ENCODE measurements around the gene GRK6. TPM values are rescaled to one million over a fixed set of nuclear protein-coding genes. Genes with fewer than 3 reads are reported as not detected.

GRK6 gene
- total RNA-seq, 1 experiment from 2014 or later, result 75.2 TPM

DNA sequence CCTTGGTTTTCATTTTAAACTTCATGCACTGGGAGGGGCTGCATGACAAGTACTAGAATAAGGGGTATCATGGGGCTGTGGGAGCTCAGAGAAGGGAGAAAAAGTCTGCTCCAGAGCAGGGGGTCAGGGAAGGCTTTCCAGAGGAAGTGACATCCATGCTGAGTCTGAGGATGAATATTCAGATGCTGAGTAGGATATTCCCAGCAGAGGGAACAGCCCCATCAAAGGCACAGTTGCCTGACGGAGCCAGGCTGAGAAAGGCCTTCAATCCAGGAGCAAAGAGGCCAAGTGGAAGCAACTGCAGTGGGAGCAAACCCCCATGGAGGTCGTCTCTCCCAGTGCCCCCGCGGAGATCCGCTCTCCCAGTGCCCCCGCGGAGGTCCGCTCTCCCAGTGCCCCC, 30.4 kb upstream of the GRK6 start:
- Histone ChIP-seq H2BK12ac (ENCODE audit: insufficient read length, low read depth, low read length) (no peak overlapping the region), H2BK15ac (ENCODE audit: low read depth, low read length) (no peak overlapping the region), H3K9ac (ENCODE audit: extremely low read depth, insufficient read length, low read length) (no peak overlapping the region), H3K4ac (ENCODE audit: low read depth, low read length) (no peak overlapping the region), H3K79me2 (ENCODE audit: insufficient read depth, low read length) (no peaks in the 10 kb centered on the region), H4K5ac (ENCODE audit: insufficient read length, low read depth, low read length) (no peak overlapping the region), H2BK120ac (ENCODE audit: low read depth, low read length, poor library complexity, severe bottlenecking) (no peak overlapping the region), H3K23ac (ENCODE audit: insufficient read length, low read depth, low read length) (no peak overlapping the region), H4K91ac (ENCODE audit: insufficient read length, low read depth, low read length) (no peak overlapping the region), H3K23me2 (ENCODE audit: insufficient read length, low read depth, low read length, poor library complexity, severe bottlenecking) (no peaks in the 10 kb centered on the region), H4K20me1 (ENCODE audit: control insufficient read depth, insufficient read depth, insufficient read length) (no peaks in the 10 kb centered on the region), H3K27me3 (ENCODE audit: insufficient read depth, low read length) (no peaks in the 10 kb centered on the region), H2BK20ac (ENCODE audit: low read depth, low read length, poor library complexity, severe bottlenecking) (no peak overlapping the region), H2AFZ (ENCODE audit: low read length) (no peak overlapping the region), H4K8ac (replicated peaks; ENCODE audit: insufficient read length, low read depth, low read length) (no peak overlapping the region), H2BK5ac (ENCODE audit: insufficient read length, low read length) (no peak overlapping the region), H3K79me1 (ENCODE audit: insufficient read depth, low read depth, low read length, poor library complexity, severe bottlenecking) (no peaks in the 10 kb centered on the region), H3K18ac (ENCODE audit: insufficient read length, low read depth, low read length) (no peak overlapping the region), H3K14ac (ENCODE audit: insufficient read depth, low read length) (no peak overlapping the region), H3K9me3 (ENCODE audit: control insufficient read depth, low read depth, low read length) (no peaks in the 10 kb centered on the region), H3K4me1 (ENCODE audit: insufficient read depth, low read length) (no peaks in the 10 kb centered on the region; the same call in 1 of the 2 replicates), H3K27ac (ENCODE audit: insufficient read length, low read depth, low read length) (no peak overlapping the region), H3K56ac (ENCODE audit: insufficient read length, low read depth, low read length) (no peak overlapping the region), H3K4me2 (ENCODE audit: insufficient read depth, insufficient read length, low read length) (no peak overlapping the region), H3T11ph (ENCODE audit: low read length) (no peak overlapping the region), H2AK5ac (ENCODE audit: insufficient read length, low read length) (no peak overlapping the region)
- no peak overlapping the region for H3K27ac Mint-ChIP-seq
- no CpG with 5 or more reads among the region's 8 CpGs for WGBS (ENCODE audit: extremely low coverage, insufficient read length, low lambda C conversion rate)
- DNase-seq, result no peak
- peaks cover 10 to 17% of the 10 kb centered on the region in 2 experiments for H3K4me1 Mint-ChIP-seq
- TF ChIP-seq, protein P1, sequence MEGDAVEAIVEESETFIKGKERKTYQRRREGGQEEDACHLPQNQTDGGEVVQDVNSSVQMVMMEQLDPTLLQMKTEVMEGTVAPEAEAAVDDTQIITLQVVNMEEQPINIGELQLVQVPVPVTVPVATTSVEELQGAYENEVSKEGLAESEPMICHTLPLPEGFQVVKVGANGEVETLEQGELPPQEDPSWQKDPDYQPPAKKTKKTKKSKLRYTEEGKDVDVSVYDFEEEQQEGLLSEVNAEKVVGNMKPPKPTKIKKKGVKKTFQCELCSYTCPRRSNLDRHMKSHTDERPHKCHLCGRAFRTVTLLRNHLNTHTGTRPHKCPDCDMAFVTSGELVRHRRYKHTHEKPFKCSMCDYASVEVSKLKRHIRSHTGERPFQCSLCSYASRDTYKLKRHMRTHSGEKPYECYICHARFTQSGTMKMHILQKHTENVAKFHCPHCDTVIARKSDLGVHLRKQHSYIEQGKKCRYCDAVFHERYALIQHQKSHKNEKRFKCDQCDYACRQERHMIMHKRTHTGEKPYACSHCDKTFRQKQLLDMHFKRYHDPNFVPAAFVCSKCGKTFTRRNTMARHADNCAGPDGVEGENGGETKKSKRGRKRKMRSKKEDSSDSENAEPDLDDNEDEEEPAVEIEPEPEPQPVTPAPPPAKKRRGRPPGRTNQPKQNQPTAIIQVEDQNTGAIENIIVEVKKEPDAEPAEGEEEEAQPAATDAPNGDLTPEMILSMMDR (conservative IDR thresholded peaks at IDR 0.05), result no peak
- peaks cover 36% of the 10 kb centered on the region for H3K27me3 Mint-ChIP-seq (ENCODE audit: low read depth)
- no peaks in the 10 kb centered on the region for H3K9me3 Mint-ChIP-seq
- H3K4me3 Mint-ChIP-seq, result no peak overlapping the region
- no peaks in the 10 kb centered on the region for H3K36me3 Mint-ChIP-seq (ENCODE audit: insufficient read depth in 1 of 3, low read depth in 3 of 3)
